ENCODE measurements around the gene LSM4. TPM values are rescaled to one million over a fixed set of nuclear protein-coding genes. Genes with fewer than 3 reads are reported as not detected.

The LSM4 gene
- total and polyA plus RNA-seq, 2 donors (not counting 3 experiments of a cell fraction or from before 2014, with no cell fraction given), result 118 to 119 TPM

- no peak overlapping the region for H3K9ac ChIP-seq (replicated peaks; ENCODE audit: extremely low read depth, insufficient read depth, low read length)
- no peaks in the 10 kb centered on the region for H3K36me3 ChIP-seq (ENCODE audit: control insufficient read depth in 2 of 2, extremely low read depth in 1 of 2, insufficient read depth in 2 of 2, low read length in 2 of 2)
- ChIA-PET CTCF (interaction anchor here (1.7 kb wide), 1 partner anchor 19 kb away, joined by 8 read pairs; no protein-coding TSS in a partner anchor), POLR2A (no interaction called here)
- no peaks in the 10 kb centered on the region for H3K27me3 ChIP-seq (ENCODE audit: control insufficient read depth in 2 of 2, insufficient read depth in 2 of 2, low read length in 2 of 2)
- no peak overlapping the region for H3K4me3 ChIP-seq (replicated peaks in 1 of 3; ENCODE audit: insufficient read depth in 1 of 3, low read depth in 1 of 3, low read length in 3 of 3)
- no peaks in the 10 kb centered on the region for H3K9me1 ChIP-seq (replicated peaks; ENCODE audit: control insufficient read depth, extremely low read depth, insufficient read depth, low read length)
- H3K9me3 ChIP-seq (replicated peaks; ENCODE audit: control insufficient read depth, insufficient read depth, low read length), result no peaks in the 10 kb centered on the region
- H2AFZ ChIP-seq (ENCODE audit: low read depth, low read length), result no peak overlapping the region
- TF ChIP-seq MYC (IDR thresholded peaks at IDR 0.05; ENCODE audit: low read depth, low read length), result no peak
- FAIRE-seq (no peak), DNase-seq (ENCODE audit: low read depth, low spot score) (no peak)
- H3K27ac ChIP-seq (ENCODE audit: insufficient read depth, low read depth, low read length), result no peak overlapping the region
- no peaks in the 10 kb centered on the region for H3K79me2 ChIP-seq (ENCODE audit: control insufficient read depth, insufficient read depth, low read length)
- H3K4me1 ChIP-seq (ENCODE audit: control insufficient read depth, extremely low read depth, insufficient read depth, low read length), result peaks cover 6% of the 10 kb centered on the region
- dilution Hi-C loops (cut with MboI; ENCODE audit: extremely low pct_ligation_motif_present, low sequenced_read_pairs) (no loop called here), intact Hi-C loops (cut with micrococcal nuclease) (no loop called here)
- BruUV-seq (replicated peaks), result no TSS peak
- no peaks in the 10 kb centered on the region for H4K20me1 ChIP-seq (replicated peaks; ENCODE audit: control insufficient read depth, extremely low read depth, insufficient read depth, low read length)
- H3K4me2 ChIP-seq (ENCODE audit: insufficient read depth, low read length), result no peak overlapping the region
These were observed 24.3 kb downstream of the LSM4 start for GRCh38 chr19:18298601-18299000.

DNA sequence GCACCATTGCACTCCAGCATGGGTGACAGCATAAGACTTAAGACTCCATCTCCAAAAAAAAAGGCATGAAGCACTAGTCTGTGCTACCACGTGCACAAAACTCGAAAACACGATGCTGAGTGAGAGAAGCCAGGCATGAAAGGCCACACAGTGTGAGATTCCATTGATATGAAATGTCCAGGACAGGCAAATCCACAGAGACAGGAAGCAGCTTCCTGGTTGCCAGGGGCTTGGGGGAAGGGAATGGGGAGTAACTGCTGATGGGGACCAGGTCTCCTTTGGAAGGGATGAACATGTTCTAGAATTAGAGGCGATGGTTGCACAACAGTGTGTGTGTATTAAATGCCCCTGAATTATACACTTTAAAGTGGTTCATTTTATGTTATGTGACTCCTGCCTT lies 25.6 kb downstream of the LSM4 start:
- H3K9ac ChIP-seq (replicated peaks; ENCODE audit: extremely low read depth, insufficient read depth, low read length), result no peak overlapping the region
- no peaks in the 10 kb centered on the region for H4K20me1 ChIP-seq (replicated peaks; ENCODE audit: control insufficient read depth, extremely low read depth, insufficient read depth, low read length)
- no peak for FAIRE-seq
- no peaks in the 10 kb centered on the region for H3K79me2 ChIP-seq (ENCODE audit: control insufficient read depth, insufficient read depth, low read length)
- H3K27me3 ChIP-seq (ENCODE audit: control insufficient read depth in 2 of 2, insufficient read depth in 2 of 2, low read length in 2 of 2), result no peaks in the 10 kb centered on the region
- H3K9me1 ChIP-seq (replicated peaks; ENCODE audit: control insufficient read depth, extremely low read depth, insufficient read depth, low read length), result no peaks in the 10 kb centered on the region
- H3K4me2 ChIP-seq (ENCODE audit: insufficient read depth, low read length), result no peak overlapping the region
- BruUV-seq (replicated peaks), result no TSS peak
- no peaks in the 10 kb centered on the region for H3K36me3 ChIP-seq (ENCODE audit: control insufficient read depth in 2 of 2, extremely low read depth in 1 of 2, insufficient read depth in 2 of 2, low read length in 2 of 2)
- H2AFZ ChIP-seq (ENCODE audit: low read depth, low read length), result no peak overlapping the region
- H3K27ac ChIP-seq (ENCODE audit: insufficient read depth, low read depth, low read length), result no peak overlapping the region
- no peak for DNase-seq (ENCODE audit: low read depth, low spot score)
- no peaks in the 10 kb centered on the region for H3K9me3 ChIP-seq (replicated peaks; ENCODE audit: control insufficient read depth, insufficient read depth, low read length)
- ChIA-PET POLR2A (no interaction called here), CTCF (no interaction called here)
- dilution Hi-C loops (cut with MboI; ENCODE audit: extremely low pct_ligation_motif_present, low sequenced_read_pairs) (no loop called here), intact Hi-C loops (cut with micrococcal nuclease) (no loop called here)
- H3K4me1 ChIP-seq (ENCODE audit: control insufficient read depth, extremely low read depth, insufficient read depth, low read length), result peaks cover 8% of the 10 kb centered on the region
- no peak overlapping the region for H3K4me3 ChIP-seq (replicated peaks in 1 of 3; ENCODE audit: insufficient read depth in 1 of 3, low read depth in 1 of 3, low read length in 3 of 3)
- TF ChIP-seq JUN (IDR thresholded peaks at IDR 0.05; ENCODE audit: borderline replicate concordance, insufficient read depth, insufficient read length, low read depth) (no peak), FOS (IDR thresholded peaks at IDR 0.05; ENCODE audit: borderline replicate concordance, insufficient read depth, low read length) (no peak)
